Measurements from ENCODE around the gene TTYH3.

DNA sequence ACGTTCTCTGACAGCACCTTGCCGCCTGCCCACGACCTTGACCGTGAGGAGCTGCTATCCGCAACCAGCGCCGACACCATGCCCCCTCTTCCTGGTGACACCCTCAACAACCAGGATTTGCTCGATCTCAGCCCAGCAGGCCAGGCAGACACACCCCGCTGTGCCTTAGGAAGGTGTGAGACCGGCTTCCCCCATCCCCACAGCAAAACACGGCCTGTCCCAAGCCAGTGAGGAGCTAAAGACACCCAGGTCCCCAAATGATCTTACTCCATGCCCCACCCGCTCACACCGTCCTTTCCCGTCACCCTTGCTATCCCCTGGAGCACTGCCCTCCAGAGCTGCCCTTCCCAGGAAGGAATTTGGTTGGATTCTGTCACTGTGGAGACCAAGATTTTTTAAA lies 21.3 kb upstream of the TTYH3 start:
- TF ChIP-seq, protein P1, sequence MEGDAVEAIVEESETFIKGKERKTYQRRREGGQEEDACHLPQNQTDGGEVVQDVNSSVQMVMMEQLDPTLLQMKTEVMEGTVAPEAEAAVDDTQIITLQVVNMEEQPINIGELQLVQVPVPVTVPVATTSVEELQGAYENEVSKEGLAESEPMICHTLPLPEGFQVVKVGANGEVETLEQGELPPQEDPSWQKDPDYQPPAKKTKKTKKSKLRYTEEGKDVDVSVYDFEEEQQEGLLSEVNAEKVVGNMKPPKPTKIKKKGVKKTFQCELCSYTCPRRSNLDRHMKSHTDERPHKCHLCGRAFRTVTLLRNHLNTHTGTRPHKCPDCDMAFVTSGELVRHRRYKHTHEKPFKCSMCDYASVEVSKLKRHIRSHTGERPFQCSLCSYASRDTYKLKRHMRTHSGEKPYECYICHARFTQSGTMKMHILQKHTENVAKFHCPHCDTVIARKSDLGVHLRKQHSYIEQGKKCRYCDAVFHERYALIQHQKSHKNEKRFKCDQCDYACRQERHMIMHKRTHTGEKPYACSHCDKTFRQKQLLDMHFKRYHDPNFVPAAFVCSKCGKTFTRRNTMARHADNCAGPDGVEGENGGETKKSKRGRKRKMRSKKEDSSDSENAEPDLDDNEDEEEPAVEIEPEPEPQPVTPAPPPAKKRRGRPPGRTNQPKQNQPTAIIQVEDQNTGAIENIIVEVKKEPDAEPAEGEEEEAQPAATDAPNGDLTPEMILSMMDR (conservative IDR thresholded peaks at IDR 0.05 in 1 of 2, IDR thresholded peaks at IDR 0.05 in 1 of 2; ENCODE audit: extremely low read depth in 1 of 2, insufficient read depth in 1 of 2, low read depth in 1 of 2, low read length in 2 of 2): no peak
- no peak for TF ChIP-seq EZH2 (IDR thresholded peaks at IDR 0.05; ENCODE audit: borderline replicate concordance, low read length)

Data from mammary epithelial cell (primary cell).